Measurements from ENCODE around the gene TNRC18.
"Not testable (repeated sequence)": the region's sequence is repeated elsewhere in the genome, so short reads cannot be mapped to it uniquely, and the experiment has no call there.

Gene TNRC18

DNA sequence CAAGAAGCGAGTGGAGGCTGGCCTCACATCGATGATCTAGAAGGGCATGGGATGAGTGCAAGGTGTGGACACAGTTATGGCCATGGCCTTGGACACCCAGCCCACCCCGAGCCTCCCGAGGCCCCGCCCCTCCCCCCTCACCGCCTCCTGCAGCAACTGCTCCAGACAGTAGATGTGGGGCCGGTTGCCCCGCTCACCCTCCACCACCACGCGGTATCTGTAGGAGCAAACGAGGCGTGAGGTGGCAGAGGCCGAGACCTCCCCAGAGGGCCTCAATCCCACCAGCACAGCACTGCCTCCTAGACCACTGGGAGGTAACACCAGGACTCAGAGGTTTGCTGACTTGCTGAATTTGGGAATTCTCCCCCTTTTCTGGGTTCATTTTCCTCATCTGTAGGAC, 103.2 kb downstream of the TNRC18 start:
- no peak for DNase-seq (ENCODE audit: low read depth, low spot score)
- in situ Hi-C loops (cut with HindIII; ENCODE audit: low sequenced_read_pairs), result no loop called here
- TF ChIP-seq, protein P1, sequence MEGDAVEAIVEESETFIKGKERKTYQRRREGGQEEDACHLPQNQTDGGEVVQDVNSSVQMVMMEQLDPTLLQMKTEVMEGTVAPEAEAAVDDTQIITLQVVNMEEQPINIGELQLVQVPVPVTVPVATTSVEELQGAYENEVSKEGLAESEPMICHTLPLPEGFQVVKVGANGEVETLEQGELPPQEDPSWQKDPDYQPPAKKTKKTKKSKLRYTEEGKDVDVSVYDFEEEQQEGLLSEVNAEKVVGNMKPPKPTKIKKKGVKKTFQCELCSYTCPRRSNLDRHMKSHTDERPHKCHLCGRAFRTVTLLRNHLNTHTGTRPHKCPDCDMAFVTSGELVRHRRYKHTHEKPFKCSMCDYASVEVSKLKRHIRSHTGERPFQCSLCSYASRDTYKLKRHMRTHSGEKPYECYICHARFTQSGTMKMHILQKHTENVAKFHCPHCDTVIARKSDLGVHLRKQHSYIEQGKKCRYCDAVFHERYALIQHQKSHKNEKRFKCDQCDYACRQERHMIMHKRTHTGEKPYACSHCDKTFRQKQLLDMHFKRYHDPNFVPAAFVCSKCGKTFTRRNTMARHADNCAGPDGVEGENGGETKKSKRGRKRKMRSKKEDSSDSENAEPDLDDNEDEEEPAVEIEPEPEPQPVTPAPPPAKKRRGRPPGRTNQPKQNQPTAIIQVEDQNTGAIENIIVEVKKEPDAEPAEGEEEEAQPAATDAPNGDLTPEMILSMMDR (IDR thresholded peaks at IDR 0.05; ENCODE audit: low read depth, low read length), result no peak
- H3K4me3 ChIP-seq (ENCODE audit: low read depth, low read length), result no peak overlapping the region

DNA sequence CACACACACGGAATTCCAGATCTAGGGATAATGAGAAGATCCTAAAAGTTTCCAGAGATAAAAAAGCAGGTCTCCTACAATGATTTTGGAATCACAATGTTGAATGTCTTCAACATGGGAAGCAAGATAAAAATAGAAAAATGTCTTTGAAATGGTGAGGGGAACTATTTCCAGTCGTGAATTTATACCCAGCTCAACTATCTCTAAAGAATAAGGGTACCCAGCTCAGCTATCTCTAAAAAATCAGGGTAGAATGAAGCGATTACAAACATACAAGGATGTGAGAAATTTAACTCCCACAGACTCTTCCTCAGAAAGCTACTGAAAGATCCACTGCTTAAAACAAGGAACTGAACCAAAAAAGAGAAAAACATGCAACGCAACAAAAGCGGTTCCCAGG, 105.0 kb downstream of the TNRC18 start:
- DNase-seq (ENCODE audit: low read depth, low spot score); in situ Hi-C loops (cut with HindIII; ENCODE audit: low sequenced_read_pairs); H3K4me3 ChIP-seq (ENCODE audit: low read depth, low read length): not testable (repeated sequence)

DNA sequence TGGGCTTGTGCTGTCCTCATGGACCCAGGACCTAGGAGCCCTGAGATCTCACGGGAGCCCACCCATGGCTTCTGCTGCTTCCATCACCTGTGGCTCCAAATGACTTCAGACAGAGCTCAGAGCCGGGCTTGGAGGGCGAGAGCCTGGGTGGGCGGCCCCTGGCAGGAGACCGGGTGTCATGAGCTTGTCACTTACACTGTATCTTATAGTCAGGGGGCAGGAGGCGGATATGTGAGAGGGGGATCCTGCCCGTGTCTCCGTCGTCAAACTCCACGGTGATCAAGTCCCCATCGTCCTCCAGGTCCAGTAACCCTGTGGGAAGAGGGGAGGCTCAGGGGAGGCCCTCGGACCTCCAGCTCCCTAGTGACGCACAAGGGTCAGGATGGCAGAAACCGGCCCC, 107.9 kb downstream of the TNRC18 start:
- TF ChIP-seq, protein P1 (IDR thresholded peaks at IDR 0.05; ENCODE audit: low read depth, low read length), result no peak
- no peak for DNase-seq (ENCODE audit: low read depth, low spot score)
- no peak overlapping the region for H3K4me3 ChIP-seq (ENCODE audit: low read depth, low read length)
- in situ Hi-C loops (cut with HindIII; ENCODE audit: low sequenced_read_pairs), result no loop called here

DNA sequence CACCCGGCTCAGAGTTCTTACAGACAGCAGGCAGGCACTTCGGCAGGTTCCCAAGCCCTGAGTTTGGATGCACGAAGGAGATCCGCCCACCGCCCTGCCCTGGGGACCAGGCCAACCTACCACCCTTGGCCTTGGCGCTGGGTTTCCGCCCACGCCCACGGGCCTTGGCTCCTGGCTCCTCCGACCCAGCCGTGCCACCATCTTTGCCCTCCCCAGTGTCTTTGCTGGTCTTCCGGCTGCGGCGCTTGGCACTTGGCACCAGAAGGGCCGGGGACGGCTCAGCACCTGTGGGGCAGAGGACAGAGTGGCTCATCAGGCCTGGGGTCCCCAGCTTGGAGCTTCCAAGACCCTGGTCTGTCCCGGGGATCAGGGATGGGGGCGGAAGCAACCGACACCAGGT, 108.8 kb downstream of the TNRC18 start:
- DNase-seq (ENCODE audit: low read depth, low spot score), result no peak
- in situ Hi-C loops (cut with HindIII; ENCODE audit: low sequenced_read_pairs), result no loop called here
- TF ChIP-seq, protein P1 (IDR thresholded peaks at IDR 0.05; ENCODE audit: low read depth, low read length), result no peak
- no peak overlapping the region for H3K4me3 ChIP-seq (ENCODE audit: low read depth, low read length)

DNA sequence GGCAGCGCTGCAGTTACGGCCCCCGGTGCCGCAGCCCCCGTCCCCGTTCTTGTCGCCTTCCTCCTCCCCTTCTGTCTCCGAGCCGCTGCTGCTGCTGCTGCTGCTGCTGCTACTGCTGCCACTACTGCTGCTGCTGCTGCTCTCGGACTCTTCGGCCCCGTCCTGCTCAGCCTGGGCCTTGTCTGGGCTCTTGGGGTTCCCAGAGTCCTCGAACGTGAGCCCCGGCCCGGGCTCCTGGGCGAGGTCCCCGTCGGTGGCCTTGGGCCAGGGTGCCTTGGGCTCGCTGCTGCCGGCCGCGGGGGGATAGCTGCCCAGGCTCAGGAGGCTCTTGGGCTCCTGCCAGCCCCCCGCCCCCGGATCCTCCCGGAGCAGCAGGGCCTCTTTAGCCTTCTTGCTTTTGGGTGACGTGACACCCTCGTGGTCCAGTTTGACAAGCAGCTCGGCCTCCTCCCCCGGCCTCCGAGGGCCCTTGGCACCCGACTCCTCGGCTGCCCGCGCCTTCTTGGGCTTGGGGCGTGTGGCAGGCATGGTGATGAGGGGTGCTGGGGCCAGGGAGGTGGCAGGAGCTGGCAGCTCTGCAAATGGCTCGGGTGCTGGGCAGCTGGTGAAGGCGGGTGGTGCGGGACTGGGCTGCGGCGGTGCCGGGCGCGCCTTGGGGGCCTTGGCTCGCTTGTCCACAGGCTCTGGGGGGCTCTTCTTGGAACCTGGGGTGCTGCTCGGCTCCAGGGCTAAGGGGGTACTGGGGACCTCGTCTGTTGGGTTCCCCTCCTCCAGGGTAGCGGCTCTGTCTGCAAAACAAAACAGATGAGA, 110.4 kb downstream of the TNRC18 start:
- DNase-seq (ENCODE audit: low read depth, low spot score); in situ Hi-C loops (cut with HindIII; ENCODE audit: low sequenced_read_pairs); H3K4me3 ChIP-seq (ENCODE audit: low read depth, low read length): not testable (repeated sequence)

DNA sequence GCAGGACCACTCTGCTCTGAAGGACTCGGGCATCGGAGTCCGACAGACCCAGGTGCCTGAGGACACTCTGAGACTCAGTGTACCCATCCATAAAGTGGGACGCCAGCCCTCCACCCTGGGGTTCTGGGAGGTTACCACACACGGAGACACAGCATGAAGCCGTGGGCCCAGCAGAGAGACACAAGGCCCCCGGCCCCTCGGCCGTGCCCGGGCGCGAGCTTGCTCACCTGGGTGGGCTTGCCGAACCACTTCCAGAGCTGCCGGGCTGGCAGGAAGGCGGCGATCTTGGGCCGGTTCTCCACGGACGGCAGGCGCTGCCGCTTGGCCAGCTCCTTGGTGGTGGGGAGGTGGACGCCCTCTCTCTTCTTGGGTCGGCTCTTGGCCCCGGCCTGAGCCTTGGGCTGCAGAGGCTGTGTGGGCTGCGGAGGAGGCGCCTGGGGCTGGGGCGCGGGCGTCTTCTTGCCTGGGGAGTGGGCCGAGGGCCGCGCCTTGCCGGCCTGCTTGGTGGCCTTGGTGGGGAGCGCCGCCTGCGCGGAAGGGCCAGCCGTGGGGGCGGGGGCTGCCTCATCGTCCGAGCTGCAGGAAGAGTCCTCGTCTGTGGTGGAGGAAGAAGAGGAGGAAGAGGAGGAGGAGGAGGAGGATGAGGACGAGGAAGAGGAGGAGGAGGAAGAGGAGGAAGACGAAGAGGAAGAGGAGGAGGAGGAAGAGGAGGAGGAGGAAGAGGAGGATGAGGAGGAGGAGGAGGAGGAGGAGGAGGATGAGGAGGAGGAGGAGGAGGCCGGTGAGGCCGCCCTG, 111.2 kb downstream of the TNRC18 start:
- H3K4me3 ChIP-seq (ENCODE audit: low read depth, low read length); in situ Hi-C loops (cut with HindIII; ENCODE audit: low sequenced_read_pairs); DNase-seq (ENCODE audit: low read depth, low spot score): not testable (repeated sequence)

DNA sequence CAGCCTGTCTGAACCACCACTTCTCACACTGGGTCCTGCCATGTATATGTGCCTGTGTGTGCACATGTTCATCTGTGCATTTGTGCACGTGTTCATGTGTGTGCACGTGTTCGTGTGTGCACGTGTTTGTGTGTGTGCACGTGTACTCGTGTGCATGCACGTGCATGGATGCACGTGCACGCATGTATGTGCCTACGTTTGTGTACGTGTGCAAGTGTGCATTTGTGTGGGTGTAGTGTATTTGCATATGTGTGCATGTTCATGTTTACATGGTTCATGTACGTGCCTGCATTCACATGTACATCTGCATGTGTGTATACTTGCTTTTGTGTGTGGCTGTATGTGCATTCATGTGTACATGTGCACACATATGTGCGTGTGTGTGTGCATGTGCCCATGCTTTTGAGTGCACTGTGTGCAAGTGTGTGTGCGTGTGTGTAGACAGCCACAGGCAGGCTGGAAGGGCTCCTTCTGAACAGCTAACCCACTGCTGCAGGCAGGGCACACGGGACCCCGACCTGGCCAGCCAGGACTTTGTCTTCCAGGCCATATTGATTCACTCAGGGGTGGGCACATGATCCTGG, 112.7 kb downstream of the TNRC18 start:
- DNase-seq (ENCODE audit: low read depth, low spot score), result no peak
- in situ Hi-C loops (cut with HindIII; ENCODE audit: low sequenced_read_pairs), result no loop called here
- TF ChIP-seq, protein P1 (IDR thresholded peaks at IDR 0.05; ENCODE audit: low read depth, low read length), result no peak
- no peak overlapping the region for H3K4me3 ChIP-seq (ENCODE audit: low read depth, low read length)

DNA sequence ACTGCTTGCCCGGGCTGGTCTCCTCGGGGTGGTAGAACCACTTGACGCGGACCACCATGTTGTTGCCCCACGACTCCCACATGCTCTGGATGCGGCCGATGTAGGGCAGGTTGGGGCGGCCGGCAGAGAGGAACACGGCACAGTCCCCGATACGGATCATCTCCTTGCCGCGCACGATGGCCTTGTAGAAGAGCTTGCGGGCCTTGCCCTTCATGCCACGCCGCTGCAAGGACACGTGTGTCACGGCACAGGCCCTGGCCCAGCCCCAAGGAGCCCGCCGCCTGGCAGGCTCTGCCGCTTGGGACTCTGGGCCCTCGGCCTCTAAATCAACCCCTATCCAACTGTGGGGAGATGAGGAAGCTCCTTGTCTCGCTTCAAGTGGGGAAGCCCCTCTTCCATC, 114.5 kb downstream of the TNRC18 start:
- no peak overlapping the region for H3K4me3 ChIP-seq (ENCODE audit: low read depth, low read length)
- no peak for DNase-seq (ENCODE audit: low read depth, low spot score)
- in situ Hi-C loops (cut with HindIII; ENCODE audit: low sequenced_read_pairs), result no loop called here
- TF ChIP-seq, protein P1 (IDR thresholded peaks at IDR 0.05; ENCODE audit: low read depth, low read length), result no peak

DNA sequence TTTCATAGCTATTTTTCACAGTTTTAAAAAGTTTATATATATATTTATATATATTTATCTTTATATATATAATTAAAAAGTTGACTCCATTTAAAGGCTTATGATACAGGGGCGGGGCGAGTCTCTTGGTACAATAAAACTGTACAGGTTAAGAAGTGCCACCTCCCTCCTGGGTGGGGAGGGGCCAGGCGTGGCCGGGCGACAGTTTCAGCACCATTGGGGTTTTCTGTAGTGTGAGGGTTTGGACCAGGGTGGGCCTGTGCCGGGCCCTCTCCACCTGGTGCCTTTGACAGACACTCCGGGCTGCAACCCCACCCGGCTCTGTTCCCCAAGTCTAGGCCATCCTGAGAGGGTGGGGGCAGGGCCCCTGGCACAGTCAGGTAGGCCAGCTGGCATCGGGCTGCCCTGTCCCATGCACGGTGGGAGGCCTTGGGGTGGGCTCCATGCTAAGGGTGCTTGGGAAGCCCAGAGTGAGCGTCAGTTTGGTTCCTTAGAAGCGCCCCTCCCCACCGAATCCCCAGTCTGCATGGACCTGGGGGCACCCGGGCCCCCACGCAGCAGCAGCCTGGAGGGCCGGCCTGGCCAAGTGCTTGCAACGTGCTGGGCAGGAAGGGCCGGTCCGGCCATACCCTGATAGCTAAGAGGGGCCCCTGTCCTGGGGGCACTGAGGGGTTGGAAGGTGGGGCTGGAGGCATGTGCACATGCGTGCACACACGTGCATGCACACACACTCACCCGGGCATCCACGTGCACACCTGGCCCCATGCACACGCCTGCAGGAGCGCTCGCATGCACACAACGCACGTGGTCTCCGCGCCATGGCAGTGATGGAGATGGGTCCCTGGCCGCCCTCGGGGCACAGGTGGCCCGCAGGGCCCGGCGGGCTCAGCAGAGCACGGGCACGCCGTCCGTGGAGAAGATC, 116.2 kb downstream of the TNRC18 start:
- in situ Hi-C loops (cut with HindIII; ENCODE audit: low sequenced_read_pairs); DNase-seq (ENCODE audit: low read depth, low spot score); H3K4me3 ChIP-seq (ENCODE audit: low read depth, low read length): not testable (repeated sequence)

DNA sequence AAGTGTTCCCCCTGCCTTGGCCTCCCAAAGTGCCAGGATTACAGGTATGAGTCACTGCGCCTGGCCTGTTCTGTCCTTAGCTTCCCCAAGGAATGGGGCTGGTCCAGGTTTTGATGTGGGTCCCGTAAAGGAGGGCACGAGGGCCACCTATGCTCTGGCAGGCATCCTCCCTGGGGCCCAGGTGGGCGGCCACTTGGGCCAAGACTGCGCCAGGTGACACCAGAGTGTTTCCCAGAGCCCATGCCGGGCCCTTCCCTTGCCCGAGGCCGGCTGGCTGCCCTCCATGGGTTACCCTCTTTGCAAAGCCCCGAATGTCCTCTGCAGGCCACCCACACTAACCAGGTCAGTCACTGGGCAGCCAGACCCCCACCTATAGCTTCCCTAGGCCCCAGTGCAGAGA, 118.6 kb downstream of the TNRC18 start:
- DNase-seq (ENCODE audit: low read depth, low spot score); H3K4me3 ChIP-seq (ENCODE audit: low read depth, low read length); in situ Hi-C loops (cut with HindIII; ENCODE audit: low sequenced_read_pairs): not testable (repeated sequence)
